ENCODE results near the gene CDC42EP1. TPM values are rescaled to one million over a fixed set of nuclear protein-coding genes. Genes with fewer than 3 reads are reported as not detected.

CDC42EP1 gene
- total RNA-seq, 1 experiment from 2014 or later, result 51.7 TPM

- no peak for DNase-seq (ENCODE audit: low read depth)
Observed at GRCh38 chr22:37610480-37611129, 50.3 kb downstream of the CDC42EP1 start.

DNA sequence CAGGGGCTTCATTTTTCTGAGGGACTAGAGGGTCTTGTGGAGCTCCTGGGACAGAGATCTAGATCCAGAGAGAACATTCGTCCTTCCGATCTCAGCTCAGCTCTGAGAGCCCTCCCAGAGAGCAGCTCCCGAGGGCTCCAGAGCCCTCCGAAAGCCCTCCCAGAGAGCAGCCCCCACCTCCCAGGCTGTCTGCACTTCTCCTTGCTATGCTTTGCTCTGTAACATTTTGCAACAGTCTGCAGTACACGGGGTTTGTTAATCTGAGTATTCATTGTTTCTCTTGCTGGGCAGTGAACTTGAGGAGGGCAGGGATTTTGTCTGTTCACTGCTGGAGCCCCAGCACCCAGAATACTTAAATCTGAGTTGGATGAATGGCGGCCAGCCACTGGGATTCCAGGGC lies 50.9 kb downstream of the CDC42EP1 start:
- DNase-seq (ENCODE audit: low read depth), result no peak

GRCh38 chr22:37616201-37617083 lies 56.2 kb downstream of the CDC42EP1 start:
- DNase-seq (ENCODE audit: low read depth), result no peak

DNA sequence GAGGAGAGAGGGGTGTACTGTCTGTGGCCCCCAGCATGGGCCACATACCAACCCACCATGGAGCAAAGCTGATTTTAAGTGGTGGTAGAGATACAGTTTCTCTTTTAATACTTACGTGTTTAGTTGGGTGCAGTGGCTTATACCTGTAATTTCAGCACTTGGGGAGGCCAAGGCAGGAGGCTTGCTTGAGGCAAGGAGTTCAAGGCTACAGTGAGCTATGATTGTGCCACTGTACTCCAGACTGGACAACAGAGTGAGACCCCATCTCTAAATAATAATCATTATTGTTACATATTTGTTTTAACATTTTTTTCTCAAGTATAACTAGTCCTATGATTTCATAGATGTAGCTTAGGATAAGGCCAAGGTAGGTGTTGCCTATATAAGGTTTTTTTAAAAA lies 57.2 kb downstream of the CDC42EP1 start:
- DNase-seq (ENCODE audit: low read depth), result no peak

GRCh38 chr22:37618072-37618656 lies 57.9 kb downstream of the CDC42EP1 start:
- DNase-seq (ENCODE audit: low read depth), result no peak

- no peak for DNase-seq (ENCODE audit: low read depth)
Observed at GRCh38 chr22:37618674-37619073, 58.4 kb downstream of the CDC42EP1 start.

Other genes starting within 250 kb of the CDC42EP1 start
- 0.76 and 3.1 TPM in 2 replicates for gene ELFN2, start 133.0 kb upstream of the CDC42EP1 start, total RNA-seq (2014; rRNA removed; shearing (Covaris generic))
- gene MFNG, start 74.1 kb upstream of the CDC42EP1 start, total RNA-seq (2014; rRNA removed; shearing (Covaris generic)), result 0.07 TPM in 1 of 2 replicates, not detected in the other
- gene CARD10, start 41.1 kb upstream of the CDC42EP1 start, total RNA-seq (2014; rRNA removed; shearing (Covaris generic)), result 8.3 and 10.6 TPM in 2 replicates
- not detected in 2 replicates for gene LGALS2, start 19.6 kb downstream of the CDC42EP1 start, total RNA-seq (2014; rRNA removed; shearing (Covaris generic))
- 11.7 and 21.8 TPM in 2 replicates for gene GGA1, start 48.4 kb downstream of the CDC42EP1 start, total RNA-seq (2014; rRNA removed; shearing (Covaris generic))
- gene SH3BP1, start 79.2 kb downstream of the CDC42EP1 start, total RNA-seq (2014; rRNA removed; shearing (Covaris generic)), result 0.86 and 1.5 TPM in 2 replicates
- gene PDXP, start 98.2 kb downstream of the CDC42EP1 start, total RNA-seq (2014; rRNA removed; shearing (Covaris generic)), result 29.8 and 32.6 TPM in 2 replicates
- gene LGALS1, start 115.2 kb downstream of the CDC42EP1 start, total RNA-seq (2014; rRNA removed; shearing (Covaris generic)), result 2,501 and 2,563 TPM in 2 replicates
- 20.6 and 25.9 TPM in 2 replicates for gene NOL12, start 125.9 kb downstream of the CDC42EP1 start, total RNA-seq (2014; rRNA removed; shearing (Covaris generic))
- 42.5 and 68.1 TPM in 2 replicates for gene TRIOBP, start 136.6 kb downstream of the CDC42EP1 start, total RNA-seq (2014; rRNA removed; shearing (Covaris generic))
- gene GCAT, start 247.5 kb downstream of the CDC42EP1 start, total RNA-seq (2014; rRNA removed; shearing (Covaris generic)), result 18.3 and 26.4 TPM in 2 replicates

Data from M059J (cell line).